GM23338 (cell line): Measurements from ENCODE around the gene CMPK2.

Experiments
- CREB1 ChIP-seq: fragments of 250-450 bp; sonication (Bioruptor Pico); IDR thresholded peaks from 2 replicates; pipeline ENCODE4 v1.5.0; 2020; ENCODE audit warnings: low read depth, mild to moderate bottlenecking, moderate library complexity
- CTCF ChIP-seq, 2 experiments: fragments of 200-600 bp in 1 of 2; sonication (generic) in 1 of 2; conservative IDR thresholded peaks; 2 replicates each; pipeline versions ENCODE4 v1.5.1 to v1.6.1; 2016 to 2017; ENCODE audit warnings: antibody characterized with exemption in 2 of 2, low read depth in 2 of 2, mild to moderate bottlenecking in 2 of 2, moderate library complexity in 1 of 2
- ETS1 ChIP-seq: IDR thresholded peaks from 2 replicates; pipeline ENCODE4 v1.6.1; 2016; ENCODE audit warnings: antibody characterized with exemption
- EZH2 ChIP-seq: fragments of 200-600 bp; sonication (generic); IDR thresholded peaks from one replicate; pipeline ENCODE4 v1.8.0; 2017; ENCODE audit warnings: antibody characterized with exemption, mild to moderate bottlenecking, low read depth; ENCODE audit not compliant: unreplicated experiment
- EZH2phosphoT487 ChIP-seq: fragments of 200-600 bp; sonication (generic); IDR thresholded peaks from one replicate; pipeline ENCODE4 v1.8.1; 2018; ENCODE audit warnings: antibody characterized with exemption; ENCODE audit not compliant: unreplicated experiment
- JUNB ChIP-seq: IDR thresholded peaks from one replicate; pipeline ENCODE4 v1.6.1; 2016; ENCODE audit warnings: antibody characterized with exemption; ENCODE audit not compliant: unreplicated experiment
- NANOG ChIP-seq: IDR thresholded peaks from 2 replicates; pipeline ENCODE4 v1.6.1; 2016; ENCODE audit warnings: antibody characterized with exemption, borderline replicate concordance
- POLR2AphosphoS5 ChIP-seq: IDR thresholded peaks from 2 replicates; pipeline ENCODE4 v1.6.1; 2016; ENCODE audit warnings: antibody characterized with exemption, low read depth
- ZNF331 ChIP-seq: fragments of 250-450 bp; sonication (Bioruptor Pico); IDR thresholded peaks from 2 replicates; pipeline ENCODE4 v1.5.0; 2020; ENCODE audit warnings: low read depth, mild to moderate bottlenecking, moderate library complexity

- TF ChIP-seq CTCF (conservative IDR thresholded peaks at IDR 0.05; ENCODE audit: low read depth in 2 of 2) (no peak), EZH2 (no peak), ZNF331 (no peak), POLR2AphosphoS5 (no peak), EZH2phosphoT487 (no peak), CREB1 (CRISPR knock-in tag) (no peak), NANOG (no peak), JUNB (no peak), ETS1 (no peak)
These were observed 44.0 kb upstream of the CMPK2 start for GRCh38 chr2:6909431-6910385.
